ENCODE measurements around the gene FERMT3.

Gene FERMT3

DNA sequence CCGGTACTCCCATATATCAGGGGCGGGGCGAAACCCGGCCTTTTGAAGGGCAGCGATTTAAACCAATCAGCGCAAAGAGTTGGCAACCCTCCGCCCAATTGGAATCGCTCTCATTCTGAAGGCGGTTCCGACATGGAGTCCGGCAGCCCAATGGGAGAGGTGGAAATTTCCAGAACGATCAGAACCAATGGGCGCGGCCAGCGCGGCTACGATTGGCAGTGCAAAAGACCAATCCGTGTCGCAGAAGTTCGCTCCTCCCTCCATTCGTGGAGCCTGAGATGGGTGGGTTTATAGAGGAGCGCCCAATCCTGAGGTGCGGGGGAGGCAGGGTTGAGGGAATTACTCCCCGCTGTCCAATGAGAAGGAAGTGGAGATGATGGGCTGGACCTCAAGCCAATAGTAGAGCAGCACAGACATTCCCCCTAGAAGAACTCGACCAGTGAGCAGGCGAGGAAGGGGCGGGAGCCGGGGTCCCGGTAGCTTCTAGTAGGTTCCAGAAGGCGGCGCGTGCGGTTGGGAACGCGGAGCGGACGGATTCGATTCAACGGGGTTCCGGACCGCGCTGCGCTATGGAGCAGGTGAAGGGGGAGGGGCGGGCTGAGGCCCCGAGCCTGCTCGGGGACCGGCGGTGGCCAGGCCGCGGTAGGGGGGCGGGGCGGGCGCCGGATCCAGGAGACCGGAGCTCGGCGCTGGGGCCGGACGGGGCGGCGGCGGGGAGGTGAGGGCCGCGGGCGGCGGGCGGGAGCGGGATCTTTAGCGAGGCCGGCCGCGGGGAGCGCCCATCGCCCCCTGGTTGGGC is 20.6 kb upstream of the FERMT3 start, which contains the start of gene STIP1:
Gene STIP1, plus strand, starts transcription at position 479 of the 799 bp plus-strand sequence. Its CDS starts 91 bp downstream, at position 570.
- DNase-seq (ENCODE audit: extremely low read depth in 1 of 2, low read depth in 1 of 2) = peak; percentile 97 to 99

DNA sequence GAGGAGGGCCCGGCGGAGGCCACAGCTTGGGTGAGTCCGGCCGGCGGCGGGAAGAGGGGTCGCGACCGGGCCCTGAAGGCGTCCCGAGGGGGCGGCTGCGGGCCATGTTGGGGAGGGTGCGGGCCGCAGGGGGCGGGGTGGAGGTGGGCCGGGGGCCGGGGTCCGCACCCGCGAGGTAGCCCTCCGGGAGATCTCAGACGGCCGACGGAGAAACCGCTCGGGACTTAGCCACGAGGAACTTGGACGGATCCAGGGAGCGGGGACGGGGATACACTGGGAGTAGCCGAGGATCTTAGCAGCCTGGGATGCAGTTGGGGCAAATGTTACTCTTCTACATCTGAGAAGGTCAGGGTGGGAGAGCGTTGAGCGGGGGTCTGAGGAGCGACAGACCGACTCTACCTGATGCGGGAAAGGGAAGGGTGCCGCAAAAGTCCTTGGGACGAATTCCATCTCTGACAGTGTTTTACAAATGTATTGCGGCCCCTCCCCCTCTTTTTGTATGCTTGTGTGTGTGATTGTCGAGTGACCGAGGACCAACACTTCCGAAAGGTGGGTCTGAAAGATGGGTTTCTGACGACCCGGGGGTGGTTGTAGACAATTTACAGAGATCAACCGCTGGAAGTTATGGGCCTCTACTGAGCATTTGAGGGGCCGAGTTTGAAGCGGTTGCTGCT is 19.9 kb upstream of the FERMT3 start:
- DNase-seq (ENCODE audit: extremely low read depth in 1 of 2, low read depth in 1 of 2) = peak in 1 of 2 donors; percentile 57

DNA sequence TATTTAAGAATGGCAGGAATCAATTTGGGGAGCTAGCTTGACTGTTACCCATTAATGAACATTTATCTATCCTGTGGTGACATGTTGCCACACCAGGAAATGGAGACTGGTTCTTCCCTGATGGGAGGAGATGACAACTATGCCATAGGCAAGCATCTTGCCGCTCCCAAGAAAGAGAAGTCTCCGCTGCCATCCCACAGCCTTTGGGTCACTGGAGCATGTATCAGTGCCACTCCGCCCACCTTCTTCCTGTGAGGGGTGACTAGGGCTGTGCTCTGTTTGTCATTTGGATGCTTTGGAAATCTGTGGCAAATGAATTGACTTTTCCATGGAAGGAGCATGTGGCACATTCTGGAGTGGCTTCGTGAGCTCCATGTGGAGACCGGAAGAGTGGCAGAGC is 14.1 kb upstream of the FERMT3 start:
- DNase-seq (ENCODE audit: extremely low read depth in 1 of 2, low read depth in 1 of 2) = no peak

DNA sequence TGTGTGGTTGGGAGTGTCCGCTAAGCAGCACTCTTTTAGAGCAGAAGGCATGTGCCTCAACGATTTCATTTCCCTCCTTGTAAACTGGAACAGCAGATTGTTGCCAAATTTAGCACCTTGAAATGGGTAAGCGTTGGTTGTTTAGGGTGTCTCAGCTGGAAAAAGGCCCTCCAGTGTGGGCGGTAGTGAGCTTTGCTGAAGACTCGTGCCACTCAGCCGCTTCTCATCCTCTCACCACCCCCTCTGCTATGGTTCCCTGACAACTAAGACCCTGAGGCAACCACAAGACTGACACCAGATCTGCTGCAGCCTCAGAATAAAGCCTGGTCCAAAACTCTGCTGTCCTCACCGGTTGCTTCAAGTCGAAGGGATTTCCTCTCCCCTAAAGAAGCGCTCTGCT is 9.9 kb upstream of the FERMT3 start:
- no peak for DNase-seq (ENCODE audit: extremely low read depth in 1 of 2, low read depth in 1 of 2)

DNA sequence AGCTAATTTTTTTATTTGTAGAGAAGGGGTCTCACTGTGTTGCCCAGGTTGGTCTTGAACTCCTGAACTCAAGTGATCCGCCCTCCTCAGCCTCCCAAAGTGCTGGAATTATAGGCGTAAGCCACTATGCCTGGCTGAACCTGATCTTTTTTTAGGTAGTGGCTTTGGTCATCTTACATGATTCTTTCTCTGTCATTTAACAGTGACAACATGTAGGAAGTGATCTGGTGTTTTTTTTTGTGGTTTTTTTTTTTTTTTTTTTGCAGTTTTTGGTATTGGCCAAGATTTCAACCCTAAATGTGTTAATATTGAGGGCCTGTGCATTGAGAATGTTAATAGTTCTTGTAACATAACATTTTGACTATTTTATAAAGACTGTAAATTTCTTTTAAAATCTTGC is 8.0 kb upstream of the FERMT3 start:
- no peak for DNase-seq (ENCODE audit: extremely low read depth in 1 of 2, low read depth in 1 of 2)

DNA sequence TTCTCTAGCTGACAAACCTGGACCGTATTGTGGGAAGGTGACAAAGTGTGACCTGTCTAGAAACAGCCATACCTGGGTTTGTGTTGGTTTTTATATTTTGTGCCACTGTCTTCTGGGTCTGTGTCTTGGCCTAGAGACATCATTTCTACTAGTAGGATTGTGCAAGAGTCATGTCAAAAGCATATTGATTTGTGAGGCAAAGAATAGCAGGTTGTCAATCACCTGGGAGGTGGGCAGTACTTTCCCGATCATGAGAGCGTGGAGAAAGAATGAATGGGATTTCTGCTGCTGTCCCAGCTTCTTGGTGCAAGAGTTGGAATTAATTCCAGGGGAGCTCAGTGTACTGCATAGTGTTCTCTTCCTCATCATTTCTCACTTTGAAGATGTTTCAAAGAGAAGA is 5.0 kb upstream of the FERMT3 start:
- no peak for DNase-seq (ENCODE audit: extremely low read depth in 1 of 2, low read depth in 1 of 2)

DNA sequence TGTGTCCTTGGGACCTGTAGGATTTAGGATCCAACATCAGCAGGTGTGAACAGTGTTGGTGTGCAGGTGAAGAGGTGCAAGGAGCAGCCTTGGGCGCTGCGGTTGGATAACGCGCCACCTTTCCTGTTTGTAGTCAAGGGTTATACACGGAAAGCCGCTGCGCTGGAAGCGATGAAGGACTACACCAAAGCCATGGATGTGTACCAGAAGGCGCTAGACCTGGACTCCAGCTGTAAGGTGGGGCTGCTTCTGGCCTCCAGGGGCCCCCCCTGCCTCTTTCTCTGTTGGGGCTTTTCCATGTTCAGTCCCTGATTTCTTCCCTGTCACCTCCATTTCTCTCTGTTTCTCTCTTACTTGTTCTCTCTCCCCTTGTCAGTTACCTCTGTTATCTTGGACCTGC is 3.5 kb upstream of the FERMT3 start:
- DNase-seq (ENCODE audit: extremely low read depth in 1 of 2, low read depth in 1 of 2) = no peak

DNA sequence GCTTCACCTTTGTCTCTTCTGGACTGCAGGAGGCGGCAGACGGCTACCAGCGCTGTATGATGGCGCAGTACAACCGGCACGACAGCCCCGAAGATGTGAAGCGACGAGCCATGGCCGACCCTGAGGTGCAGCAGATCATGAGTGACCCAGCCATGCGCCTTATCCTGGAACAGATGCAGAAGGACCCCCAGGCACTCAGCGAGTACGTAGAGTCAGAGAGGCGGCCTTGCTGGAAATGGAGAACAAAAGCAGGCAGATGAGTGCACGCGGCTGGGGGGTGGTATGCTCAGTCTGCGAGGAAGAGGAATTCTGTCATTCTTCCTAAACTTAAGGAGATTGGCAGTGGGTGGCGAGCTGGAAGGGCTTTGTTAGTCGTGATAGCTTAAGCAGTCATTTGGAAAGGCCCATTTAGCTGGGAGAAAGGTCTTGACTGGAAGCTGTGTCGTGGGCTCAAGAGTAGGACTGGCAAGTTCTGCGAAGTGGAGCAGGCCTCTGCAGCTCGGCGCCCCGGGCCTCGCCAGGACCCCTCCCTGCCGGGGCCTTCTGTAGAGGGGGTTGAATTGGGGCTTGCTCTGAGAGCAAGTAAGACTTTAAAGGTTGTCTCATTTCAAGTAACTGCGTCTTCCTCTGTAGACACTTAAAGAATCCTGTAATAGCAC is 3.0 kb upstream of the FERMT3 start:
- DNase-seq (ENCODE audit: extremely low read depth in 1 of 2, low read depth in 1 of 2) = no peak

DNA sequence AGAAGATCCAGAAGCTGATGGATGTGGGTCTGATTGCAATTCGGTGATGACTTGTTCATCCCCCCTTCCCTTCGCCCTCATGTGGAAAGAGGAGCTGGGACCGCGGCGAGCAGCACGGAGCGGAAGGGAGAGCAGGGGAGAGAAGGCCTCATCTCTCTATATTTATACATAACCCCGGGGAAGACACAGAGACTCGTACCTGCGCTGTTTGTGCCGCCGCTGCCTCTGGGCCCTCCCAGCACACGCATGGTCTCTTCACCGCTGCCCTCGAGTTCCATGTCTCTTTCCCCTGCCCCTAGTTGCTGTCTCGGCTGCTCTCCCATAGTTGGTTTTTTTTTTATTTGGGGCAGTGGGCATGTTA is 2.5 kb upstream of the FERMT3 start:
- DNase-seq (ENCODE audit: extremely low read depth in 1 of 2, low read depth in 1 of 2) = no peak

DNA sequence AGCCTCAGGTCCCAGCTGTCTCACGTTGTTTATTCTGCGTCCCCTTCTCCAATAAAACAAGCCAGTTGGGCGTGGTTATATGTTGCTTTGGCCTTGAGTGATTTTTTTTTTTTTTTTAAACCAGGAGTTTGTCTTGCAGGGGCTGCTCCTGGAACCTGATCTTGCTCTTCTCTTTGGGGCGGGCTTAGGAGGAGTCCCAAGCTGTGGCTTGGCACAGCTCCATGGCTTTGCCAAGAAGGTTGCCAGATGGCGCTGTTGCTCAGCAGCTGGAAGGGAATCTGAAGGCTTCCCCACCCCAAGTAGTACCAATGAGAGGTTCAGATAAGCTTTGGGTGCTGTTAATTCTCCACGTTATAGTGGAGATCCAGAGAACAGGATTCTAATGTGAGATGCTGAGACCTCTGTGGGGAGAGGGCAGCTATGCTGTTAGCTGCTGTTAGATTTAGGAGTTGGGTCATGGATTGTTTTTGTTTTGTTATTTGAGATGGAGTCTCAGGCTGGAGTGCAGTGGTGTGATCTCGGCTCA is 2.0 kb upstream of the FERMT3 start:
- peak in 1 of 2 donors; percentile 61 for DNase-seq (ENCODE audit: extremely low read depth in 1 of 2, low read depth in 1 of 2)

DNA sequence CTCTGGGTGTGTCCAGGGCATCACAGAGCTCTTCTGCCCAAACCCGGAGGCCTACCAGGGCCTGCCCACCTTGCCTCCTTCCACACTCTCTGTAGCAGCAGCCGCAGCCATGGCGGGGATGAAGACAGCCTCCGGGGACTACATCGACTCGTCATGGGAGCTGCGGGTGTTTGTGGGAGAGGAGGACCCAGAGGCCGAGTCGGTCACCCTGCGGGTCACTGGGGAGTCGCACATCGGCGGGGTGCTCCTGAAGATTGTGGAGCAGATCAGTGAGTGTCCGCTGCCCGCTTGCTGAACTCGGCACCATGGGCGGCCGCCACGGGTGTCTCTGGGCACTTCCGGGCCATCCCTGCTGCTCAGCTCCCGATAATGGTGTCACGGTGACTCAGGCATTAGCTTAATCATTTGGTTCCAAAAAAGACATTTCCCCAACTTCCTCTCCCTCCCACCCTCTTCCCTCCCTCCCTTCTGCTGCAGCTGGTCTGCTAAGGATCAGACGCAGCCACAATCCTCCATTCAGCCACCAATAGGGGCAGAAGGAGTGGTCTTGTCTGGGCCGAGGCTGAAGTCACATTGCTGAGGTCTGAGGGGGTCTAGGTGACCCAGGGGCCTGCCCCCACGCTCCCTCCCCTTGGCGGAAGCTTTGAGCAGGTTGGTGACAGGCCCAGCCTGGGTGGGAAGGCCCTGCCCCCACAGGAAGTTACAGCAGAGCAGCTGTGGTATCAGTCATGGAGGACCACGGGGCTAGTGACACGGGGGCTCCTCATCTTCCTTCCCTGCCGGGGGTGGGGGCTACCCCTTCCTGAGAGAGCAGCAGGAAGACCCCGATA is 950 bp downstream of the FERMT3 start:
- peak; percentile 76 to 90 for DNase-seq (ENCODE audit: extremely low read depth in 1 of 2, low read depth in 1 of 2)

DNA sequence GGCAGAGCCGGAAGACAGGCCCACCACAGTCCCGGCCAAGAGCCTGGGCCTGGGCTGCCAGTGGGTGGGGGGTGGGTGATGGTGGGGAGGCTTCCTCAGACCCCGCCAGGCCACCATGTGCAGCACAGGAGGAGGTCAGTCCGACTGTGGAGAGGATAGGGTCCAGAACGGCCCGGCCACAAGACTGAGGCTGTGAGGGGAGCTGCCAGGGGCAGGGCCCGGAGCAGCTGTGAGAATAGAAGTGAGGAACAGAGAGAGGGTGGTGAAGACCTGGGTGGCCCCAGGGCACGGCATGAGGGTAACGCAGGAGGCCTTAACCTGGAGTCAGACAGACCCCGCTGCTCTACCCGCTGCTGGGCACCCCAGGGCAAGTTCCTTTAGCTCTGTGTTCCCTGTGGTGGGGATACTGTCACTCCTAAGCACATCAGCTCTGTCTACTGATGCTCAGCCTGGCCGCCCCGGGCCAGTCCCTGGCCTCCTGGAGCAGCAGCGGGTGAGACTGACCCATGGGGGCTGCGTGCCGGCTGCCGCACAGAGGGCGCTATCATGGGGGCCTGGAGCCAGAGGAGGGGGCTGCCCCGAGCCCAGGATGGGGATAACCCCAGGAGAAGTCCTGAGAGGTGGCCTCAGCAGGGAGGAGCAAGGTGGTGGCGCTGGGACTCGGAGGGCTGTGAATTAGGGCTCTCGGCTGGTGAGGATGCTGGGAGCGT is 1.7 kb downstream of the FERMT3 start:
- DNase-seq (ENCODE audit: extremely low read depth in 1 of 2, low read depth in 1 of 2) = no peak

DNA sequence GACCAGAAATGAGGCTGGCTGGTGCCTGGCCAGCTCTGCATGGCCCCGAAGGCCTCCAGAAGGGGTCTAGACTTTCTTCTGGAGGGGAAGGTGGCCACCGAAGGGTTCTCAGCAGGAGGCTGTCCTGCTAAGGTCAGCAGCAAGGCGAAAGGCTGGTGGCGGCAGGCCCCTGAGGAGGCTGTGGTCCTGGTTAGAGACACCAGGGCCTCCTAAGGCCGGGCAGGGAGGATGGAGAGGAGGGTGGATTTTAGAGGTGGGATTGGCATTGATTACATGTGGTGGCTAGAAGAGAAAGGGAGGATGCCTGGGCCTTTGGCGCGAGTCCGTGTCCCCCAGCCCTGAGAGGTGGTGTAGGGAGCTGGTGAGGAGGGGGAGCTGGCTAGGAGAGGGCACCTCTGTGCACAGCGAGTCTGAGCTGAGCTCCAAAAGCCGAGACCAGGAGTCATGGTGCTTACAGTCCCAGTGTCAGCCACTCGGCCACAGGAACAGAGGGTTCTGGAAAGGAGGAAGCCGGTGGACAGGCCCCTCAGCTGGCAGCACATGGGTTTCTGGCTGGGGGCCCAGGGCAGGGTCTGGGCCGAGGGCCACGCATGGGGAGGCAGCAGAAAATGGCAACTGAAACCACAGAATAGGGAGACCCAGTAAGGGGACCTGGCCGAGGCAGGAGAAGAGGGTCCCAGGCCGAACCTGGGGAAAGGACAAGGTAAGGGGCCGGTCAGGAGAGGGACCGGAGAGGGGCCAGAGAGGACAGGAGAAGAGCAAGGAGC is 2.5 kb downstream of the FERMT3 start:
- DNase-seq (ENCODE audit: extremely low read depth in 1 of 2, low read depth in 1 of 2) = no peak

DNA sequence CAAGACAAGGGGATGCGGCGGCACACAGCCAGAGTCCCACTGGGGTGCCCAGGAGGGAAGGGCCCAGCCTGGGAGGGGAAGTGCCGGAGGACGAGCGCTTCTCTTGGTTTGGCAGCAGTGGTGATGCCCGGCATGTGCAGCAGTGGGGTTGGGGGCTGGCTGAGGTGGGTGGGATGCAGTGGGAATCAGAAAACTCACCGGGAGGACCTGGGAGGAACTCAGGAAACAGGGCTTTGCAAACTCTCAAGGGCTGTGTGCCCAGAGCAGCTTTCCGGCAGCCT is 3.0 kb downstream of the FERMT3 start:
- DNase-seq (ENCODE audit: extremely low read depth in 1 of 2, low read depth in 1 of 2) = no peak

DNA sequence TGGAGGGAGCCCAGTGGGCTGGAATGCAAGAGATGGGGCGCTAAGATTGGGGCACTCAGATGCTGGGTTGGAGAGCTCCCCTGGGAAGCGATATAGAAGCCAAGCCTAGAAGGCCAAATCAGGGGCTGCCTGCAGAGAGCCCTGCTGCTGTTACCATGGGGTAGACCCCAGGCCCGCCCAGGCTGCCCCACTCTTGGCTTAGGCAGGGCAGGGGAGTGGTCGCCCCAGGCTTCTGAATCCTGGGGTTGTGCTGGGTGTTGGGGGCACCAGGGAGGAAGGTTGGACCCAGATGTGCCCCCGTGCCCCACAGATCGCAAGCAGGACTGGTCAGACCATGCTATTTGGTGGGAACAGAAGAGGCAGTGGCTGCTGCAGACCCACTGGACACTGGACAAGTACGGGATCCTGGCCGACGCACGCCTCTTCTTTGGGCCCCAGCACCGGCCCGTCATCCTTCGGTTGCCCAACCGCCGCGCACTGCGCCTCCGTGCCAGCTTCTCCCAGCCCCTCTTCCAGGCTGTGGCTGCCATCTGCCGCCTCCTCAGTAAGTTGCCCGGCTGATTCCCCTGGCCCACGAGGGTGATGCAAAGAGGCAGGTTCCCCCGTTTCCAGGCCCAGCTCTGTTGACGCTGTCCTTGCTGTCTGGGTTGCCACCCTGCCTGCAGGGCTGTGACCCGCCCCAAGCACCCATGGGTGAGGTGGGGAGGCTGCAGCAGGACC is 3.9 kb downstream of the FERMT3 start:
- no peak for DNase-seq (ENCODE audit: extremely low read depth in 1 of 2, low read depth in 1 of 2)

DNA sequence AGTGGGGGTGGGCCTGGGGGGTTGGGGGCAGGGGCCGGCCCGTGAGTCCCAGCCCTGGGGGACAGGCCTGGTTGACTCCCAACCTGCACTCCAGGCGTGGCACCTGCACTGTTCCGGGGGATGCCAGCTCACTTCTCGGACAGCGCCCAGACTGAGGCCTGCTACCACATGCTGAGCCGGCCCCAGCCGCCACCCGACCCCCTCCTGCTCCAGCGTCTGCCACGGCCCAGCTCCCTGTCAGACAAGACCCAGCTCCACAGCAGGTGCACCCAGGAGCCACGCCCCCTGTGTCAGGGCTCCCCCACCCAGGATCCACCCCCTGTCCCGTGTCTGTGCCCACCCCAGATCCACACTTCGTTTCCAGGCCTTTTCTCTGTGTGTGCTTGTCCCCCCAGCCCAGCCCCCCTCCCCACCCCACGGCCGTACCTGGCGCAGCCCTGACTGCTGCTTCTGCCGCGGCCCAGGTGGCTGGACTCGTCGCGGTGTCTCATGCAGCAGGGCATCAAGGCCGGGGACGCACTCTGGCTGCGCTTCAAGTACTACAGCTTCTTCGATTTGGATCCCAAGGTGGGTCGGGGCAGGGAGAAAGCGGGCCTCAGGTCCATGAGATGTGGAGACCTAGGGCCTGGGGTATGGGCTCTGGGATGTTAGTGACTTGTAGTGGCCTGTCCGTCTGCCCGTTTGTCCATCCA is 4.8 kb downstream of the FERMT3 start:
- no peak for DNase-seq (ENCODE audit: extremely low read depth in 1 of 2, low read depth in 1 of 2)

DNA sequence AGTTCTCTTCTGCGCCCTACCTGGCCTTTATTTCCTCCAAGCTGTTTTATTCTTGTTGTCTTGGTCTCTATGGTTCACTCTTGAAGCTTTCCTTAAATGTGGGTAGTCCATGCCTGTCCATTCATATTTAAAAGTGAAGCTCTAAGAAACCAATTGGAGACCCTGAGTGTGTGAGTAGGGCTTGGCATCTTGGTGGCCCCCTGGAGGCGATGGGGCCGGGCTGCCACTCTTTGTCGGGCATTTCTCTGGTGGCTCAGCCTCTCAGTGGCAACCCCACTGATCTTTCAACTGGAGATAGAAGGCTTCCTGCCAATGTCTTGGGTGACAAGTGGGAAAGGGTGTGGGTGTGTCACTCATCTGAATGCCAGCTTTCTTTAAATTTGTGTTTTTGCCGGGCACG is 10.4 kb downstream of the FERMT3 start:
- no peak for DNase-seq (ENCODE audit: extremely low read depth in 1 of 2, low read depth in 1 of 2)

DNA sequence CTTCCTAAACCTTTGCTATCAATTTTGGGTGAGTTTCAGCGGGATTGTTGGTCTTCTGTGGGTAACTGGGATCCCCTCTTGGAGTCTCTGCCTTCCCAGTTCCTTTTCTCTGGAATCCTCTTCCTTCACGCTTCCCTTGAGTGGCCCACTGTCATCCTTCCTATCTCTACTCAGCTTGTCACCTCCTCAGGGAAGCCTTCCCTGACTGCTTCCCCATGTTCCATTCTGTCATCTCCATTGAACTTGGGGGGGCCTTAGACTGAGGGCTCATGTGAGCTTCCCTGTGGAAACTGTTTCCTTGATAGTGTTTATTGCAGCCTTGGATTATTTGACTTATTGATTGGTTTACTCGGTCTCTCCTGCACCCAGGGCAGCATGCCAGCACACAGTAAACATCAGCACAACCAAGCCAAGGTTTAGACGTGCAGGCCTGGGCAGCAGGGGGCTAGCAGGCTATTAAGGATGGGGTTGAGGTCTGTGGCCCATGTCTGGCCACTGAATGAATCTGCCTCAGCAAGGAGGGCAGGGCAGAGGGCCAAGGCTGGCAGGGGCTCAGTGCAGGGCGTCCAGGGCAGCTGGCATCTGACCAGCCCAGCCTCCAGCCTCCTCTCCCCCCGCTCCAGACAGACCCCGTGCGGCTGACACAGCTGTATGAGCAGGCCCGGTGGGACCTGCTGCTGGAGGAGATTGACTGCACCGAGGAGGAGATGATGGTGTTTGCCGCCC is 12.3 kb downstream of the FERMT3 start:
- no peak for DNase-seq (ENCODE audit: extremely low read depth in 1 of 2, low read depth in 1 of 2)
